WTC11 (cell line): ENCODE measurements around the gene LYVE1. TPM values are rescaled to one million over a fixed set of nuclear protein-coding genes. Genes with fewer than 3 reads are reported as not detected.

Experiments used
- ATAC-seq: fragments of 200-7000 bp; cut with Tn5 transposase; 2 replicates; pipeline ENCODE4 v1.10.0; 2021; ENCODE audit warnings: mild to moderate bottlenecking, moderate library complexity
- CTCF ChIA-PET: fragments of 300-600 bp; sonication (Branson Sonifier 250); formaldehyde crosslinking; loops from one replicate; lab custom pipeline; 2021; ENCODE audit warnings: antibody characterized with exemption; lab: Charles Lee
- POLR2A ChIA-PET: fragments of 350-600 bp; sonication (Branson Sonifier 250); formaldehyde crosslinking; loops from one replicate; lab custom pipeline; 2021; ENCODE audit warnings: antibody characterized with exemption; lab: Charles Lee
- DNase-seq: peaks from one replicate; pipeline ENCODE4 v3.0.0; 2021; ENCODE audit warnings: low spot score
- H3K27ac Mint-ChIP-seq: 2 replicates; pipeline ENCODE4 v1.8.0; 2021; ENCODE audit warnings: mixed read lengths
- H3K27me3 Mint-ChIP-seq: 2 replicates; pipeline ENCODE4 v1.8.0; 2021; ENCODE audit warnings: low read depth, mild to moderate bottlenecking, moderate library complexity, mixed read lengths
- H3K36me3 Mint-ChIP-seq: 2 replicates; pipeline ENCODE4 v1.8.0; 2021; ENCODE audit warnings: mixed read lengths
- H3K4me1 Mint-ChIP-seq: 2 replicates; pipeline ENCODE4 v1.8.0; 2022; ENCODE audit warnings: mixed read lengths
- H3K4me3 Mint-ChIP-seq: 2 replicates; pipeline ENCODE4 v1.8.0; 2021; ENCODE audit warnings: mild to moderate bottlenecking, moderate library complexity, mixed read lengths
- H3K9me3 Mint-ChIP-seq: 2 replicates; pipeline ENCODE4 v1.8.0; 2021; ENCODE audit warnings: mixed read lengths
- ARID4B ChIP-seq: sonication (generic); formaldehyde crosslinking; IDR thresholded peaks from 2 replicates; pipeline ENCODE4 v1.8.0; 2023; ENCODE audit warnings: missing genetic modification reagents, mild to moderate bottlenecking, borderline replicate concordance
- ATF1 ChIP-seq: sonication (generic); formaldehyde crosslinking; IDR thresholded peaks from 2 replicates; pipeline ENCODE4 v1.8.1; 2023; ENCODE audit warnings: mild to moderate bottlenecking, moderate library complexity, missing genetic modification reagents
- ATF6 ChIP-seq: sonication (generic); formaldehyde crosslinking; IDR thresholded peaks from 2 replicates; pipeline ENCODE4 v1.8.1; 2023; ENCODE audit warnings: mild to moderate bottlenecking, missing genetic modification reagents
- CREB1 ChIP-seq: sonication (generic); formaldehyde crosslinking; IDR thresholded peaks from 2 replicates; pipeline ENCODE4 v1.8.0; 2023; ENCODE audit warnings: mild to moderate bottlenecking, missing genetic modification reagents
- E2F4 ChIP-seq: sonication (generic); formaldehyde crosslinking; IDR thresholded peaks from 2 replicates; pipeline ENCODE4 v1.8.1; 2022; ENCODE audit warnings: low read depth, mild to moderate bottlenecking, moderate library complexity, missing genetic modification reagents, borderline replicate concordance
- E2F5 ChIP-seq: sonication (generic); formaldehyde crosslinking; IDR thresholded peaks from 2 replicates; pipeline ENCODE4 v1.8.1; 2022; ENCODE audit warnings: mild to moderate bottlenecking, moderate library complexity, missing genetic modification reagents
- FOXK1 ChIP-seq: sonication (generic); formaldehyde crosslinking; IDR thresholded peaks from 2 replicates; pipeline ENCODE4 v1.8.0; 2022; ENCODE audit warnings: mild to moderate bottlenecking, moderate library complexity, missing genetic modification reagents
- HMGXB4 ChIP-seq: sonication (generic); formaldehyde crosslinking; IDR thresholded peaks from 2 replicates; pipeline ENCODE4 v1.8.1; 2023; ENCODE audit warnings: mild to moderate bottlenecking, moderate library complexity, missing genetic modification reagents
- JAZF1 ChIP-seq: fragments of 250-450 bp; sonication (Bioruptor Pico); IDR thresholded peaks from 2 replicates; pipeline ENCODE4 v1.9.0; 2021; ENCODE audit warnings: moderate library complexity, mild to moderate bottlenecking, inconsistent platforms
- JUN ChIP-seq: sonication (generic); formaldehyde crosslinking; IDR thresholded peaks from 2 replicates; pipeline ENCODE4 v1.8.0; 2023; ENCODE audit warnings: mild to moderate bottlenecking, missing genetic modification reagents
- NR3C1 ChIP-seq: sonication (generic); formaldehyde crosslinking; conservative IDR thresholded peaks from 2 replicates; pipeline ENCODE4 v1.8.1; 2023; ENCODE audit warnings: low read depth, mild to moderate bottlenecking, missing genetic modification reagents
- TEAD4 ChIP-seq: sonication (generic); formaldehyde crosslinking; IDR thresholded peaks from 2 replicates; pipeline ENCODE4 v1.8.0; 2022; ENCODE audit warnings: mild to moderate bottlenecking, missing genetic modification reagents
- TP53 ChIP-seq: sonication (generic); formaldehyde crosslinking; IDR thresholded peaks from 2 replicates; pipeline ENCODE4 v1.8.1; 2023; ENCODE audit warnings: mild to moderate bottlenecking, missing genetic modification reagents
- USF1 ChIP-seq: sonication (generic); formaldehyde crosslinking; IDR thresholded peaks from 2 replicates; pipeline ENCODE4 v1.8.0; 2022; ENCODE audit warnings: mild to moderate bottlenecking, missing genetic modification reagents
- ZNF263 ChIP-seq: sonication (generic); formaldehyde crosslinking; IDR thresholded peaks from 2 replicates; pipeline ENCODE4 v1.8.1; 2022; ENCODE audit warnings: low read depth, mild to moderate bottlenecking, moderate library complexity, missing genetic modification reagents
- total RNA-seq: library from RNA; stranded (reverse); gene quantifications from 3 replicates; pipeline ENCODE4 v1.2.3, GENCODE V29; 2021

LYVE1 gene
- total RNA-seq, 1 experiment from 2014 or later = 0.24 TPM

GRCh38 chr11:10543782-10544181 is 24.7 kb downstream of the LYVE1 start (continued):
- TF ChIP-seq TP53 (CRISPR knock-in tag) (no peak), ARID4B (CRISPR knock-in tag) (no peak), JUN (no peak)

- CTCF ChIA-PET = no interaction called here
These were observed 25.7 kb downstream of the LYVE1 start for GRCh38 chr11:10542776-10543175.

GRCh38 chr11:10541561-10541930 is 26.9 kb downstream of the LYVE1 start:
- Mint-ChIP-seq H3K27ac (peak overlapping the region; percentile 60), H3K9me3 (no peaks in the 10 kb centered on the region), H3K36me3 (no peaks in the 10 kb centered on the region), H3K4me3 (peak overlapping the region; percentile 87)
- ChIA-PET POLR2A (interaction anchor here (1.0 to 1.7 kb wide), 4 partner anchors 32 to 267 kb away, joined by 4 to 8 read pairs (median 4); partner anchors contain the start of gene EIF4G2), CTCF (interaction anchor here (0.6 to 2.0 kb wide), 24 partner anchors 9 to 369 kb away, joined by 3 to 15 read pairs (median 5); partner anchors contain the start of genes AMPD3 and CTR9)
- no peak for DNase-seq
- no peak for ATAC-seq
- TF ChIP-seq NR3C1 (CRISPR knock-in tag) = no peak
- TF ChIP-seq USF1 (CRISPR knock-in tag) = 0 out of 2 replicates have a peak, but pooled peaks have one; percentile 1
- TF ChIP-seq, all 79 proteins: peak for 1
- H3K4me1 Mint-ChIP-seq = peaks cover 15% of the 10 kb centered on the region
- H3K27me3 Mint-ChIP-seq = peaks cover 12% of the 10 kb centered on the region

More at GRCh38 chr11:10542776-10543175, 25.7 kb downstream of the LYVE1 start:
- no peaks in the 10 kb centered on the region for H3K36me3 Mint-ChIP-seq
- POLR2A ChIA-PET = no interaction called here
- H3K9me3 Mint-ChIP-seq = no peaks in the 10 kb centered on the region
- H3K4me1 Mint-ChIP-seq = peaks cover 15% of the 10 kb centered on the region
- DNase-seq = no peak
- peaks cover 16% of the 10 kb centered on the region for H3K27me3 Mint-ChIP-seq
- no peak overlapping the region for H3K4me3 Mint-ChIP-seq
- no peak for ATAC-seq
- no peak for TF ChIP-seq TEAD4 (CRISPR knock-in tag)
- no peak for TF ChIP-seq ATF1 (CRISPR knock-in tag)
- no peak for TF ChIP-seq E2F5 (CRISPR knock-in tag)
- no peak for TF ChIP-seq E2F4 (CRISPR knock-in tag)
- no peak overlapping the region for H3K27ac Mint-ChIP-seq

GRCh38 chr11:10540915-10541560 is 27.4 kb downstream of the LYVE1 start, which contains the start of gene RNF141:
TSS of gene RNF141 (minus strand) at chr11:10541187. CDS start at chr11:10534158, 7,029 bp downstream.
- H3K27me3 Mint-ChIP-seq = peaks cover 12% of the 10 kb centered on the region
- H3K4me1 Mint-ChIP-seq = peaks cover 15% of the 10 kb centered on the region
- H3K36me3 Mint-ChIP-seq = no peaks in the 10 kb centered on the region
- peak within 1 kb of the TSS; percentile 87 for H3K4me3 Mint-ChIP-seq
- ATAC-seq (peak; percentile 97), DNase-seq (peak; percentile 99)
- H3K9me3 Mint-ChIP-seq = no peaks in the 10 kb centered on the region
- ChIA-PET POLR2A (interaction anchor here (0.9 to 1.7 kb wide), 6 partner anchors 33 to 268 kb away, joined by 3 to 8 read pairs (median 4); partner anchors contain the start of gene EIF4G2), CTCF (interaction anchor here (0.6 to 2.0 kb wide), 60 partner anchors 9 to 369 kb away, joined by 3 to 15 read pairs (median 4); partner anchors contain the start of genes ADM, AMPD3, CTR9 and IRAG1)
- H3K27ac Mint-ChIP-seq = peak within 1 kb of the TSS; percentile 60
- no peak for TF ChIP-seq ATF6 (CRISPR knock-in tag)
- TF ChIP-seq FOXK1 (CRISPR knock-in tag) = peak; percentile 81
- no peak for TF ChIP-seq JAZF1 (CRISPR knock-in tag)
- peak; percentile 99 for TF ChIP-seq HMGXB4 (CRISPR knock-in tag)
- TF ChIP-seq CREB1 = peak; percentile 93; the same call in 1 of the 2 replicates
- TF ChIP-seq USF1 (CRISPR knock-in tag) = 0 out of 2 replicates have a peak, but pooled peaks have one; percentile 6
- TF ChIP-seq ZNF263 (CRISPR knock-in tag) = 0 out of 2 replicates have a peak, but pooled peaks have one; percentile 31
